Kidney tubule cell (primary cell): ENCODE data around the gene ISG15.

Source experiments
- DNase-seq: peaks from one replicate; pipeline ENCODE4 v3.0.0-alpha.2; 2018; ENCODE audit warnings: low spot score

Gene ISG15

DNA sequence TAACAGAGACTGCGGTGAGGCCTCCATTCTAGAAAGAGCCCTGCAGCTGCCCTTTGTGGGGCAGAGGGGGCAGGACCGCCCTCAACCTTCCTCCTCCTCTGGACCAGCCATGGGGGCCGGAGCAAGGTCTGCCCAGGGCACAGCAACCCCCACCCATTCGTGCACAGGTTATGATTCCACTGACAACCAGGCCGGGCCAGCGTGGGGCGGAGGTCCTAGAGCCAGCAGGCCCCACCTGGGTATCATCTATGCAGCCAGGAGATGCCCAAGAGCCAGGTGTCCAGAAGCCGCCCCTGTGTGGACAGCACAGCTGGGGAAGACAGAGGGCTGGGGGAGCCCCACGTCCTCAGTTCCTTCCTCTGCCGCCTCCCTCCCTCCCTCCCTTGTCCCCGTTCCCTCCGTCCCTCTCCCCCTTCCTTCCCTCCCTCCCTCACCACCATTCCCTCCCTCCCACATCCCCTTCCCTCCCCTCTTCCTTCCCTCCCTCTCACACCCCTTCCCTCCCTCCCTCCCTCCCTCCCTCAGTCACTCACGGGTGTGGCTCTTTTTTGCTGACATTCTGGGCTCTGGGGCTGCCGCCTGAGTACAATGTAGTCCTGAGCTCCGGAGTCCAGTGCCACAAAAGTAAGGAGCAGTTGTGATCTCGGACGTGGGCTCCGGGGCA is 48.5 kb downstream of the ISG15 start:
- DNase-seq, result peak; percentile 25

DNA sequence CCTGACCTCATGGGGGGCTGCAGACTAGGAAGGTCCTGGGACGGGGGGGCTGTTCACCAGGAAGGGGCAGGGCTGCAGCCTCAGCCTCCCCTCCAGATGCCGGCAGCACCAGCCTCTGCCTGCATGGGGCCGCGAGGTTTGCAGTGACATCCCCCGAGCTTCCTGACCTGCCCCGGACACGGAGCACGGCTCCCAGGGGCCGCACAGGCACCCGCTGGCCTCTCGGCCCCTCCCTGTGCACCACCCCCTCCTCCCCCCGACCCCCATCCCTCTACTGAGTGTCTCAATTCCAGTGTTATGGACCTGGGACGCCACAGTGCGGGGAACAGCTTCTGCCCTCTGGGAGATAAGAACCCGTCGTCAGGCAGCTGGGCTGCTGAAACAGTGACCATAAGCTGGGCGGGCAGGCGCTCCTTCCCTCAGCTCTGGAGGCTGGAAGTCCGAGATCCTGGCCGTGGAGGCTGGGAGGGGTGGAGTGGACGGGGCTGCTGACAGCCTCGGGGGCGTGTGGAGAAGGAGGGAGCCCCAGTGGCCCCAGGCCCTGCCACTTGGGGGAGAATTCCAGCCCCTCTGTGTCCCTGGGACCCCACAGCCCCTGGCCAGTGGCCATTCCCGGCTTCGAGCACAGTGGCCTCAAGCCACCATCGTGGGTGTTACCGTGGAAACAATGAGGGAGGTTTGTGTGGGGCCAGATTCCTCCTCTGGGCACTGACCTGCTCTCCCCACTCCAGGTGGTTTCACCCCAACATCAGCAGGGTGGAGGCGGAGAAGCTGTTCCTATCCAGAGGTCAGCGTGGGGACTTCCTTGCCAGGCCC is 49.3 kb downstream of the ISG15 start:
- DNase-seq, result no peak

DNA sequence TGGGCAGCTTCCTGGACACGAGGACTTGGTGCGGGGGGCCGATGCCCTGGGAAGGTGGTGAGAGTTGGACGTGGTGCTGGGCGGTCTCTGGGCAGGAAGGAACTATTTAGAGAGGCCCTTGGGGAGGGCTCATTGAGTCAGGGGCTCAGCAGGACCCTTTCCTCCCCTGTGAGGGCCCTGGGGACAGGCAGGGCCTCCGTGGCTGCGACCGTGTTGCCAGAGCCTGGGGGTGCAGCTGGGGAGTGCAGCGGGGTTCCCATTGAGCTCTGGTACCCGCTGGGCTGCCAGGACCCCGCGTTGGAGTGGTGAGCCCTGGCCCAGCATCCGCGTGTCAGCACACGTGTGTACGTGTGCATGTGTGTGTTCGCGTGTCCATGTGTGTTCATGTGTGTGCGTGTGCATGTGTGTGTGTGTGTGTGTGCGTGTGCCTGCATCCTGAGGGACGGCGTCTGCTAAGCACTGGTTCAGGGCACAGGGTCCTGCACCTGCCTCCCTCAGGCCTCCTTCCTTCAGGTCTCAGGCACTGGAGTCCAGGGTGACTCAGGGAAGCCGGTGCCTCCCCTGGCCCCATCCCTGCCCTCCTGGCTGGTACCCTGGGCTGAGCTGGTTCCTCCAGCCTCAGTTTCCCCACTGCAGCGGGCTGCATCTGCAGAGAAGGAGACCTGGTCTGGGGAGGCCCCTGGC is 50.1 kb downstream of the ISG15 start:
- no peak for DNase-seq
